Lower lobe of right lung (tissue), 2 donors: Measurements from ENCODE around the gene SENP1. TPM values are rescaled to one million over a fixed set of nuclear protein-coding genes. Genes with fewer than 3 reads are reported as not detected.

ENCODE experiments used
- ATAC-seq, 2 donors: fragments of 200-7000 bp; cut with Tn5 transposase; one replicate each; pipeline ENCODE4 v1.9.1; 2020 to 2022; ENCODE audit warnings: mild to moderate bottlenecking in 2 of 2, moderate library complexity in 2 of 2
- DNase-seq: peaks from one replicate; pipeline ENCODE4 v3.0.0-alpha.2; 2020
- H3K27ac ChIP-seq: fragments of 200-600 bp; one replicate; pipeline ENCODE4 v1.8.0; 2022
- H3K27me3 ChIP-seq: fragments of 200-600 bp; one replicate; pipeline ENCODE4 v1.8.0; 2022; ENCODE audit warnings: low read depth
- H3K36me3 ChIP-seq: fragments of 200-600 bp; one replicate; pipeline ENCODE4 v1.8.0; 2022; ENCODE audit warnings: mild to moderate bottlenecking
- H3K4me1 ChIP-seq: fragments of 200-600 bp; one replicate; pipeline ENCODE4 v1.8.0; 2022
- H3K4me3 ChIP-seq: fragments of 200-600 bp; one replicate; pipeline ENCODE4 v1.8.0; 2022; ENCODE audit warnings: mild to moderate bottlenecking
- H3K9me3 ChIP-seq: fragments of 200-600 bp; one replicate; pipeline ENCODE4 v1.8.0; 2022
- intact Hi-C: fragments of 100-400 bp; cut with DNase I; formaldehyde crosslinking; loops from one replicate; pipeline ENCODE4 v1.11.0; 2022
- total RNA-seq: library from RNA; stranded (reverse); fragmentation: NEBNext Ultra II Directional; extraction: Animal tissue kit (Norgen Biotek cat#: 25700); gene quantifications from one replicate; pipeline ENCODE4 v1.2.1, GENCODE V29; 2021
- TF ChIP-seq, protein P1 (sequence below): fragments of 200-600 bp; IDR thresholded peaks from one replicate; pipeline ENCODE4 v1.8.0; 2022; ENCODE audit warnings: antibody characterized with exemption, mild to moderate bottlenecking
- donor health status: DM: no; HTN: yes; CAD: no; lungs with severe emphysema.

Gene SENP1
- total RNA-seq, 1 donor from 2014 or later = 17.2 TPM

DNA sequence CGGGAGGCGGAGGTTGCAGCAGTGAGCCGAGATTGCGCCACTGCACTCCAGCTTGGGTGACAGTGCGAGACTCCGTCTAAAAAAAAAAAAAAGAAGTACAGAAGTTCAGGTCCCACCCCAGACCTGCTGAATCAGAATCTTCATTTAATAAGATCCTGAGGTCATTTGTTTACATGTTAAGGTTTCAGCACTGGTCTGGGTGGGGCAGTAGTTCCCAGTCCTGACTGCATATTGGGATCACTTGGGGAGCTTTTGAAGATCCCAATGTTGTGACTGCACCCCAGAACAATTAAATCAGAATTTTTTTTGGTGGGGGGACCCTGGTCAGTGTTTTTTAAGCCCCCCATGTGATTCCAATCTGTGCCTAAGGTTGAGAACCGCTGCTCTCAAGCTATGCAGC is 89.9 kb downstream of the SENP1 start:
- H3K4me1 ChIP-seq = no peaks in the 10 kb centered on the region
- TF ChIP-seq, protein P1, sequence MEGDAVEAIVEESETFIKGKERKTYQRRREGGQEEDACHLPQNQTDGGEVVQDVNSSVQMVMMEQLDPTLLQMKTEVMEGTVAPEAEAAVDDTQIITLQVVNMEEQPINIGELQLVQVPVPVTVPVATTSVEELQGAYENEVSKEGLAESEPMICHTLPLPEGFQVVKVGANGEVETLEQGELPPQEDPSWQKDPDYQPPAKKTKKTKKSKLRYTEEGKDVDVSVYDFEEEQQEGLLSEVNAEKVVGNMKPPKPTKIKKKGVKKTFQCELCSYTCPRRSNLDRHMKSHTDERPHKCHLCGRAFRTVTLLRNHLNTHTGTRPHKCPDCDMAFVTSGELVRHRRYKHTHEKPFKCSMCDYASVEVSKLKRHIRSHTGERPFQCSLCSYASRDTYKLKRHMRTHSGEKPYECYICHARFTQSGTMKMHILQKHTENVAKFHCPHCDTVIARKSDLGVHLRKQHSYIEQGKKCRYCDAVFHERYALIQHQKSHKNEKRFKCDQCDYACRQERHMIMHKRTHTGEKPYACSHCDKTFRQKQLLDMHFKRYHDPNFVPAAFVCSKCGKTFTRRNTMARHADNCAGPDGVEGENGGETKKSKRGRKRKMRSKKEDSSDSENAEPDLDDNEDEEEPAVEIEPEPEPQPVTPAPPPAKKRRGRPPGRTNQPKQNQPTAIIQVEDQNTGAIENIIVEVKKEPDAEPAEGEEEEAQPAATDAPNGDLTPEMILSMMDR = no peak
- H3K27me3 ChIP-seq = peaks cover 14% of the 10 kb centered on the region
- H3K9me3 ChIP-seq = no peaks in the 10 kb centered on the region
- no peak overlapping the region for H3K4me3 ChIP-seq
- H3K27ac ChIP-seq = no peak overlapping the region
- no peaks in the 10 kb centered on the region for H3K36me3 ChIP-seq
- no peak for ATAC-seq
- DNase-seq = no peak
- intact Hi-C loops = no loop called here

DNA sequence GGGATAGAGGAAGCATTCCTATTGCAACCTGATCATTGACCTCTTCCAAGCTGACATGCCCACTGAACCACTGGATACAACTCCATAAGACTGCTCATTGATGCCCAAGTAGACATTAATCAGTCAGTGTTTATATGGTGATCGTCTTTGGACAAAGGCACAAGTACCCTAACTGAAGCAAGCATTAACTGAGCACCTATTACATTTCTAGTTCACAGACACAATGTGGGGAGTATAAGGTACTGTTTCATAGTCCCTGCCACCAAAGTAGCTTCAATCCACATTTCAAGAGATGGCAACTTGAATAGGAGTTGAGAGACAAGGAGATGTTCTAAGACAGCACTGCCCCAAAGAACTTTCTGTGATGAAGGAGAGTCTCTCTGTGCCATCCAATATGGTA is 90.8 kb downstream of the SENP1 start:
- TF ChIP-seq, protein P1 = no peak
- no peaks in the 10 kb centered on the region for H3K4me1 ChIP-seq
- ATAC-seq (no peak), DNase-seq (no peak)
- H3K27ac ChIP-seq = no peak overlapping the region
- intact Hi-C loops = no loop called here
- peaks cover 10% of the 10 kb centered on the region for H3K27me3 ChIP-seq
- no peaks in the 10 kb centered on the region for H3K9me3 ChIP-seq
- H3K4me3 ChIP-seq = no peak overlapping the region
- H3K36me3 ChIP-seq = no peaks in the 10 kb centered on the region

DNA sequence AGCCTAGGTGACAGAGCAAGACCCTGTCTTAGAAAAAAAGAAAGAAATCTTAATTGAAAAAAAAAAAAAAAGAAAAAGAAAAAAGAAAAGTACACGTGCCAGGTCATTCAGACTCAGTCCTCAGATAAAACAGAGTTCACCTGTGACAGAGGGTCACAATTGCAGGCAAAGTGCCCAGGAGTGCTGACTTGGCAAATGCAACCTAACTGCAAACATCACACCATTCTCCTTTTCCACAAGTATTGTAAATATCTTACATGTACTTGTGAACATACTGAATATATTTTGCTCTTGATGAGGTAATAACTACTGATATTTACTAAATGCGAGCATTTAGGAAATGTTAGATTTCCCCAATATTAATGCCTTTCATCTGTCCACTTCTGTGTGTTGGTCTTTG is 92.6 kb downstream of the SENP1 start:
- no peak for DNase-seq
- Histone ChIP-seq H3K27me3 (peaks cover 14% of the 10 kb centered on the region), H3K9me3 (no peaks in the 10 kb centered on the region), H3K4me3 (no peak overlapping the region), H3K4me1 (no peaks in the 10 kb centered on the region), H3K36me3 (no peaks in the 10 kb centered on the region), H3K27ac (no peak overlapping the region)
- TF ChIP-seq, protein P1 = no peak
- no peak for ATAC-seq
- intact Hi-C loops = no loop called here

DNA sequence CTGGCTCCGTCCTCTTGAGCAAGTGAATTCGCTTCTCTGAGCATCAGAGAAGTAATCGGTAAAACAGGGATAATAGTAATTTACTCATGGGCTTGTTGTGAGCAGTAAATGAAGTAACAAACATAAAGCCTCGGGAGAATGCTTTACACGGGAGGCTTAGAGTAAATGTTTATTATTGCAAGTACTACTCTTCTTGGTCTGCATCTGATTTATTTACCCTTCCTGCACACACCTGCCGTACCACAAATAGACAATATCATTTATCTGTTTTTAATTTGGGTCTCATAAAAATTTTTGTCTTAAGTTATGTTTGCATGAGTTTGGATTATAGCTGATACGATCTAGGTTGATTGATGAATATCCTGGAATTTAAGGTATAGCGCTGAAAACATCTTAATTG is 93.8 kb downstream of the SENP1 start:
- H3K27ac ChIP-seq = no peak overlapping the region
- TF ChIP-seq, protein P1 = no peak
- H3K36me3 ChIP-seq = no peaks in the 10 kb centered on the region
- DNase-seq (no peak), ATAC-seq (no peak)
- peaks cover 12% of the 10 kb centered on the region for H3K27me3 ChIP-seq
- no peak overlapping the region for H3K4me3 ChIP-seq
- no peaks in the 10 kb centered on the region for H3K4me1 ChIP-seq
- intact Hi-C loops = no loop called here
- H3K9me3 ChIP-seq = no peaks in the 10 kb centered on the region

DNA sequence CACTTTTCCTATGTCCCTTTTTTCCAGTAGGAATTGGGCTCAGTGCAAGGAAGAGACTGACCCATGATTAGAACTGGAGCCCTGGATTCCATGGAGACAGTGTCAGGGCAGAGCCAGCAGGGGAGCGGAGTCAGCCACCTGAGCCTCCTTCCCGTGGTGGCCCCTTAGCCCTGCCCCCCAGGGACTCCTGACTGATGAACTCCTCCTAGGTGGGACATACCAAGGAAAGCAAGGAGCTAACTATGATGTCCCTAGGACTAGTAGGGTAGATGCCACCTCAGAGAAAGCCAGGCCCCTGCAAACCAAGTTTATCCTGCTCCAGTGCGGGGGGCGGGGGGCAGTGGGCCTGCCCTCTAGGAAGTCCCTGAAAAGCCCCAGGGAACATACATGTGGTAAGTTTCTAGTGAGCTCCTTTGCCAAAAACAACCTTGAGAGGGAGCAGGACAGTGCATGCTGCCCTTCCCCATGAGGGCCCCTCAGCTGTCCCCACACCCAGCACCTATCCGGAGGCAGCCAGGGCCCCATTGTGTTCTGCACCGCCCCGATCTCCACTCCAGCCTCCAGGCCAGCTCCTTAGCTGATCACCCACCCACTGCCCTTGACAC is 95.4 kb downstream of the SENP1 start:
- Histone ChIP-seq H3K27ac (no peak overlapping the region), H3K4me3 (no peak overlapping the region), H3K36me3 (no peaks in the 10 kb centered on the region), H3K27me3 (peaks cover 26% of the 10 kb centered on the region), H3K4me1 (no peaks in the 10 kb centered on the region), H3K9me3 (no peaks in the 10 kb centered on the region)
- ATAC-seq = no peak
- DNase-seq = no peak
- intact Hi-C loops = no loop called here
- TF ChIP-seq, protein P1 = no peak
